HEK293T (cell line): ENCODE data around the gene SORT1.
"Not testable (repeated sequence)": the region's sequence is repeated elsewhere in the genome, so short reads cannot be mapped to it uniquely, and the experiment has no call there.

Experiments used
- CTCF ChIA-PET: fragments of 350-600 bp; formaldehyde crosslinking; extraction: SDS; loops from one replicate; lab custom pipeline; 2021; ENCODE audit warnings: antibody characterized with exemption, inconsistent platforms; lab: Yijun Ruan, JAX
- POLR2A ChIA-PET: fragments of 350-600 bp; formaldehyde crosslinking; extraction: SDS; loops from one replicate; lab custom pipeline; 2020; ENCODE audit warnings: antibody characterized with exemption, inconsistent platforms; lab: Yijun Ruan, JAX
- DNase-seq: peaks from one replicate; pipeline ENCODE4 v3.0.0; 2012; ENCODE audit warnings: mixed read lengths; ENCODE audit errors: extremely low spot score
- ARNT ChIP-seq: fragments of 450-650 bp; IDR thresholded peaks from 2 replicates; pipeline ENCODE4 v1.6.1; 2017; ENCODE audit warnings: mild to moderate bottlenecking
- BHLHE40 ChIP-seq: fragments of 450-650 bp; IDR thresholded peaks from 2 replicates; pipeline ENCODE4 v1.6.1; 2016; ENCODE audit warnings: mild to moderate bottlenecking, moderate library complexity, borderline replicate concordance
- CTBP1 ChIP-seq: fragments of 450-650 bp; IDR thresholded peaks from 2 replicates; pipeline ENCODE4 v1.6.1; 2016; ENCODE audit warnings: borderline replicate concordance
- ELF4 ChIP-seq: fragments of 450-650 bp; IDR thresholded peaks from 2 replicates; pipeline ENCODE4 v1.6.1; 2017; ENCODE audit warnings: antibody characterized with exemption
- FOXA1 ChIP-seq: fragments of 450-650 bp; IDR thresholded peaks from 2 replicates; pipeline ENCODE4 v1.6.1; 2016; ENCODE audit warnings: mild to moderate bottlenecking
- FOXK2 ChIP-seq: fragments of 450-650 bp; IDR thresholded peaks from 2 replicates; pipeline ENCODE4 v1.6.1; 2016; ENCODE audit warnings: mild to moderate bottlenecking
- FOXM1 ChIP-seq: fragments of 450-650 bp; IDR thresholded peaks from 2 replicates; pipeline ENCODE4 v1.6.1; 2017; ENCODE audit warnings: mild to moderate bottlenecking, borderline replicate concordance
- HDGF ChIP-seq: fragments of 450-650 bp; IDR thresholded peaks from 2 replicates; pipeline ENCODE4 v1.6.1; 2017; ENCODE audit warnings: antibody characterized with exemption, borderline replicate concordance
- L3MBTL2 ChIP-seq: fragments of 450-650 bp; conservative IDR thresholded peaks from 2 replicates; pipeline ENCODE4 v1.6.1; 2016; ENCODE audit warnings: mild to moderate bottlenecking
- LEF1 ChIP-seq: fragments of 450-650 bp; IDR thresholded peaks from 2 replicates; pipeline ENCODE4 v1.6.1; 2017; ENCODE audit warnings: mild to moderate bottlenecking, borderline replicate concordance
- NFRKB ChIP-seq: fragments of 450-650 bp; IDR thresholded peaks from 2 replicates; pipeline ENCODE4 v1.6.1; 2016; ENCODE audit warnings: mild to moderate bottlenecking, moderate library complexity
- SP1 ChIP-seq: fragments of 450-650 bp; IDR thresholded peaks from 2 replicates; pipeline ENCODE4 v1.6.1; 2017
- SUZ12 ChIP-seq: fragments of 450-650 bp; IDR thresholded peaks from 2 replicates; pipeline ENCODE4 v1.6.1; 2016; ENCODE audit warnings: mild to moderate bottlenecking
- TARDBP ChIP-seq: fragments of 450-650 bp; IDR thresholded peaks from 2 replicates; pipeline ENCODE4 v1.6.1; 2016
- ZNF384 ChIP-seq: fragments of 450-650 bp; IDR thresholded peaks from 2 replicates; pipeline ENCODE4 v1.6.1; 2016
- TF ChIP-seq, protein P1 (sequence below): fragments of 450-650 bp; IDR thresholded peaks from 2 replicates; pipeline ENCODE4 v1.6.1; 2016

The SORT1 gene

DNA sequence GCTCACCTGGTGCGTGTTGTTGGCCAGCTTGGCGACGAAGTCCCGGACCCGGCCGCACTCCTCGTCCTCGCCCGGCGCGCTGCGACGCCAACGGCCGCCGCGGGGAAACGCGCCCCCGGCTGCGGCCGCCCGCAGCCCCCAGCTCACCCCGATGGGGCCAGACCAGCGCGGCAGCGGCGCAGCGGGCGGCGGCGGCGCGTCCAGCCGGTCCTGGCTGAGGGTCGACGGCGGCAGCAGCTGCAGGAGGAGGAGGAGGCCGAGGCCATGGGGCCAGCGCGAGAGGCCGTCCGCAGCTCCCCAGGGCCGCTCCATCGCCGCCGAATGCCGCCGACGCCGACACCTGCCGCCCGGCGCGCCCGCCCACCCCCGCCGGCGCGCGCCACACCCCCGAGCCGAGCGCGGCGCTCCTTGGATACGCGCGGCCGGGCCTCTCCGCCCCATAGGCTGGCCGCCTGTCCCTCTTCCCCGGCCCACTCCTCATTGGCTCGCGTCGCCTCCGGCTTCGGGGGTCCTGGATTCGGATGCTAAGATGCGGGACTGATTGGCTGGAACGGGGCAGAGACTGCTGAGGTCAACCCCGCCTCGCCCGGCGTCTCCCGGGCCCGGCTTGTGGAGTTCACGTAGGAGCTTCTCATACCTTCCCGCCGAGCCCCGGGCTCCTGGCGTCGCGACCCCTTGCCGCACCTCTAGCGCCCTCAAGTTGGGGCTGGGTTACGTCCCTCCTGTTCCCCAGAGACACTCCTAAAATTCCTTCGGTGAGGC, at the start of gene SORT1:
TSS of gene SORT1 (minus strand) at position 338 of the 762 bp plus-strand sequence. CDS start at position 312, 26 bp downstream.
- DNase-seq, result peak; percentile 93
- TF ChIP-seq ZNF384 (no peak), FOXM1 (peak; percentile 33), L3MBTL2 (peak; percentile 23; the same call in 1 of the 2 replicates)
- TF ChIP-seq, protein P1, sequence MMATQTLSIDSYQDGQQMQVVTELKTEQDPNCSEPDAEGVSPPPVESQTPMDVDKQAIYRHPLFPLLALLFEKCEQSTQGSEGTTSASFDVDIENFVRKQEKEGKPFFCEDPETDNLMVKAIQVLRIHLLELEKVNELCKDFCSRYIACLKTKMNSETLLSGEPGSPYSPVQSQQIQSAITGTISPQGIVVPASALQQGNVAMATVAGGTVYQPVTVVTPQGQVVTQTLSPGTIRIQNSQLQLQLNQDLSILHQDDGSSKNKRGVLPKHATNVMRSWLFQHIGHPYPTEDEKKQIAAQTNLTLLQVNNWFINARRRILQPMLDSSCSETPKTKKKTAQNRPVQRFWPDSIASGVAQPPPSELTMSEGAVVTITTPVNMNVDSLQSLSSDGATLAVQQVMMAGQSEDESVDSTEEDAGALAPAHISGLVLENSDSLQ, result peak; percentile 99
- ChIA-PET POLR2A (interaction anchor here (0.7 to 4.0 kb wide), 21 partner anchors 8 to 298 kb away, joined by 3 to 28 read pairs (median 4); partner anchors contain the start of genes PSMA5 and PSRC1), CTCF (interaction anchor here (0.6 to 3.9 kb wide), 16 partner anchors 10 to 201 kb away, joined by 3 to 47 read pairs (median 6); partner anchors contain the start of genes PSMA5 and PSRC1)

DNA sequence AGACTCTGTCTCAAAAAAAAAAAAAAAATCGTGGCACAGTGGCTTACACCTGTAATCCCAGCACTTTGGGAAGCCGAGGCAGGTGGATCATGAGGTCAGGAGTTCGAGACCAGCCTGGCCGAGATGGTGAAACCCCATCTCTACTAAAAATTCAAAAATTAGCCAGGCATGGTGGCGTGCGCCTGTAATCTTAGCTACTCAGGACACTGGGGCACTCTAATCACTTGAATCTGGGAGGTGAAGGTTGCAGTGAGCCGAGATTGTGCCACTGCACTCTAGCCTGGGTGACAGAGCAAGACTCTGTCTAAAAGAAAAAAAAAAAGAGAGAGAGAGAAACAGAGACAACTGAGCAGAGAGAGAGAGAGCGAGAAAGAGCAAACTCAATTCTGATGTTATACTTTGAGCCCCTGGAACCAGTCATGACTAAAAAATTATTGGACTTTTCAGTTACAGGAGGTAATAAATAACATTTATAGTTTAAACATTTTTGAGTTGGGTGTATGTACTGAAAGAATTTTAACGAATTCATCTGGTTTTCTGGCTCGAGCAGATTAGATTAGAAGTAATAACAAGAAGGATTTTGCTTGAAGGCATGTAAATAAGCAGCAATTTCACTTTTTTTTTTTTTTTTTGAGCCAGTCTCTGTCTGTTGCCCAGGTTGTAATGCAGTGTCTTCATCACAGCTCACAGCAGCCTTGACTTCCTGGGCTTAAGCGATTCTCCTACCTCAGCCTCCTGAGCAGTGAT, 48.4 kb upstream of the SORT1 start:
- CTCF ChIA-PET, POLR2A ChIA-PET, DNase-seq: not testable (repeated sequence)

DNA sequence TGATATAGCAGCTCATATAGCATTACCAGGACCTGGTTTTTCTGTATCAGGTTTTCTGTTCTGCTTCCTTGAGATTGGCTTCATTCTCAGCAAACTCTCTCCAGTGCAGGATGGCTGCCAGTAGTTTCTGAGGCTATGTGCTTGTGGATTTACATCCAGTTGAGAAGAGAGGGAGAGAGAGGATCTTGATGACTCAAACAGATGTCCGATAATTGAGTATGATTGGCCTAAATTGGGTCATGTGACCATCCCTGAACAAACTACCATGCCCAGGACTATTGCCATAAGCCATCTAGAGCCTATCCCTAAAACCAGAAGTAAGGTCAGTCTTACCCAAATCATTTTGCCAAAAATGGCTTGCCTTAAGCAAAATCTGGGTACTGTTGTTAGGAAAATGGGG, 46.6 kb upstream of the SORT1 start:
- ChIA-PET CTCF (interaction anchor here (1.3 kb wide), 1 partner anchor 9 kb away, joined by 3 read pairs; no protein-coding TSS in a partner anchor), POLR2A (interaction anchor here (1.0 kb wide), 1 partner anchor 19 kb away, joined by 4 read pairs; the partner anchor contains the start of gene PSMA5)
- TF ChIP-seq TARDBP (no peak), FOXK2 (no peak), SUZ12 (no peak), CTBP1 (no peak), ELF4 (no peak), NFRKB (no peak), ARNT (no peak), L3MBTL2 (no peak), ZNF384 (no peak), FOXM1 (no peak), BHLHE40 (no peak), LEF1 (no peak)
- TF ChIP-seq, protein P1, result no peak
- no peak for DNase-seq

GRCh38 chr1:109443476-109443875, 45.8 kb upstream of the SORT1 start:
- POLR2A ChIA-PET, result interaction anchor here (1.0 kb wide), 1 partner anchor 18 kb away, joined by 4 read pairs; the partner anchor contains the start of gene PSMA5
- CTCF ChIA-PET, result interaction anchor here (1.1 to 1.3 kb wide), 2 partner anchors 10 to 89 kb away, joined by 3 read pairs; no protein-coding TSS in a partner anchor
- no peak for TF ChIP-seq BHLHE40
- TF ChIP-seq CTBP1, result no peak
- TF ChIP-seq HDGF, result no peak
- TF ChIP-seq FOXM1, result no peak
- TF ChIP-seq ARNT, result no peak
- no peak for TF ChIP-seq FOXK2
- TF ChIP-seq LEF1, result no peak
- no peak for TF ChIP-seq NFRKB
- TF ChIP-seq, protein P1, result no peak
- no peak for DNase-seq

GRCh38 chr1:109441069-109441468, 43.4 kb upstream of the SORT1 start:
- TF ChIP-seq SUZ12, result no peak
- no peak for TF ChIP-seq NFRKB
- TF ChIP-seq SP1, result no peak
- no peak for TF ChIP-seq HDGF
- TF ChIP-seq FOXM1, result no peak
- TF ChIP-seq LEF1, result no peak
- TF ChIP-seq, protein P1, result no peak
- no peak for TF ChIP-seq TARDBP
- no peak for TF ChIP-seq ZNF384
- no peak for TF ChIP-seq BHLHE40
- TF ChIP-seq FOXA1, result no peak
- no peak for TF ChIP-seq FOXK2
- no peak for TF ChIP-seq ARNT
- no peak for TF ChIP-seq ELF4
- no peak for TF ChIP-seq CTBP1
- no peak for TF ChIP-seq L3MBTL2
- ChIA-PET CTCF (no interaction called here), POLR2A (no interaction called here)
- DNase-seq, result no peak
